GM12873 (cell line): Measurements from ENCODE around the gene LAMC2.

Experiments
- TF ChIP-seq, protein P1 (sequence below): IDR thresholded peaks from 2 replicates; pipeline ENCODE4 v1.5.1; 2012; ENCODE audit warnings: low read depth, mild to moderate bottlenecking, moderate library complexity, low read length, control low read depth; ENCODE audit not compliant: insufficient read depth; ENCODE audit errors: missing control alignments

The LAMC2 gene

GRCh38 chr1:183212870-183213269 is 26.8 kb downstream of the LAMC2 start:
- TF ChIP-seq, protein P1, sequence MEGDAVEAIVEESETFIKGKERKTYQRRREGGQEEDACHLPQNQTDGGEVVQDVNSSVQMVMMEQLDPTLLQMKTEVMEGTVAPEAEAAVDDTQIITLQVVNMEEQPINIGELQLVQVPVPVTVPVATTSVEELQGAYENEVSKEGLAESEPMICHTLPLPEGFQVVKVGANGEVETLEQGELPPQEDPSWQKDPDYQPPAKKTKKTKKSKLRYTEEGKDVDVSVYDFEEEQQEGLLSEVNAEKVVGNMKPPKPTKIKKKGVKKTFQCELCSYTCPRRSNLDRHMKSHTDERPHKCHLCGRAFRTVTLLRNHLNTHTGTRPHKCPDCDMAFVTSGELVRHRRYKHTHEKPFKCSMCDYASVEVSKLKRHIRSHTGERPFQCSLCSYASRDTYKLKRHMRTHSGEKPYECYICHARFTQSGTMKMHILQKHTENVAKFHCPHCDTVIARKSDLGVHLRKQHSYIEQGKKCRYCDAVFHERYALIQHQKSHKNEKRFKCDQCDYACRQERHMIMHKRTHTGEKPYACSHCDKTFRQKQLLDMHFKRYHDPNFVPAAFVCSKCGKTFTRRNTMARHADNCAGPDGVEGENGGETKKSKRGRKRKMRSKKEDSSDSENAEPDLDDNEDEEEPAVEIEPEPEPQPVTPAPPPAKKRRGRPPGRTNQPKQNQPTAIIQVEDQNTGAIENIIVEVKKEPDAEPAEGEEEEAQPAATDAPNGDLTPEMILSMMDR: no peak

GRCh38 chr1:183214021-183214970 is 28.2 kb downstream of the LAMC2 start:
- TF ChIP-seq, protein P1: no peak

DNA sequence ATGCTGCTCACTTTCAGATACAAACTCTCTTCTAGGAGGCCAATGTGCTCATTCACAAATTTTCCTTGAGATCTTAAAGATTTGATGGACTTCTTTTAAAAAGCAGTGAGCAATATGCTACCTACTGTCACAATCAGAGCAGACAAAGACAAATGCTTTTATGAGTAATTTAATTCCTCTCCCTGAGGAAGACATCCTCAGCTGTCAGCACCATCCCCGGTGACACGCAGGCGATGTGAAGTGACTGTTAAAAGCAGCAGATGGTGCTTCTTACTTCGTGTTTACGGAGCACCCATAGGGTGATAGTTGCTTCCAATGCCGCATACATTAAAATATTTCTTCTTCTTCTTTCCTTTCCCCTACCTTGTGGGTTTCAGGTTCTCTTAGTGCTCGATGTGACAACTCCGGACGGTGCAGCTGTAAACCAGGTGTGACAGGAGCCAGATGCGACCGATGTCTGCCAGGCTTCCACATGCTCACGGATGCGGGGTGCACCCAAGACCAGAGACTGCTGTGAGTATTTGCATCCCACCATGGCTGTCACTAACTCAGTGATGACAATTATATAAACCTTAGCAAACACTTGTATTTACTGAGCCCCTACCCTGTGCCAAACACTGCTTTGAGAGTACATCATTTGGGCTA is 29.1 kb downstream of the LAMC2 start:
- TF ChIP-seq, protein P1: no peak

GRCh38 chr1:183215936-183216335 is 29.9 kb downstream of the LAMC2 start:
- TF ChIP-seq, protein P1: no peak

DNA sequence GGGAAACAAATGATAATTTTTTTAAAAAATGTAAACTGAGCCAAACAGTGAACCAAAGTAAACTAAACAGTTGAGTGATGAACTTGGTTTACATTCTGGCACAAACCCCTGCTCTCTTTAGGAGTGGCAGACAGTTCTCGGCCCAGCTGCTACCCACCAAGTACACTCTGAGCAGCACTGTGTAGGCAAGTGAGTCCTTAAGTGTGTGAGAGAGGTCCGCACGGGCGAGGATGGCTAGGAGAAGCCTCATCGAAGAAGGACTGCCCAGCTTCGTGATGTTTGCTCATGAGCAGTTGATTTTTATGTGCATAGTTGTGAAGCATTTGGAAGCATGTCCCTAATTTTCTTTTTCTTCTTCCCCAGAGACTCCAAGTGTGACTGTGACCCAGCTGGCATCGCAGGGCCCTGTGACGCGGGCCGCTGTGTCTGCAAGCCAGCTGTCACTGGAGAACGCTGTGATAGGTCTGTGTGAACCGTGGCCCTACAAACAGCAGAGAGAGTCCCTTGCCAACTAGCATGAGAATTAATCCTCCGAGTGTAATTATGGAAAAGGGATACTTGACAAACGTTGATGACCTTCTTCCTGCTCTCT is 32.1 kb downstream of the LAMC2 start:
- TF ChIP-seq, protein P1: no peak

DNA sequence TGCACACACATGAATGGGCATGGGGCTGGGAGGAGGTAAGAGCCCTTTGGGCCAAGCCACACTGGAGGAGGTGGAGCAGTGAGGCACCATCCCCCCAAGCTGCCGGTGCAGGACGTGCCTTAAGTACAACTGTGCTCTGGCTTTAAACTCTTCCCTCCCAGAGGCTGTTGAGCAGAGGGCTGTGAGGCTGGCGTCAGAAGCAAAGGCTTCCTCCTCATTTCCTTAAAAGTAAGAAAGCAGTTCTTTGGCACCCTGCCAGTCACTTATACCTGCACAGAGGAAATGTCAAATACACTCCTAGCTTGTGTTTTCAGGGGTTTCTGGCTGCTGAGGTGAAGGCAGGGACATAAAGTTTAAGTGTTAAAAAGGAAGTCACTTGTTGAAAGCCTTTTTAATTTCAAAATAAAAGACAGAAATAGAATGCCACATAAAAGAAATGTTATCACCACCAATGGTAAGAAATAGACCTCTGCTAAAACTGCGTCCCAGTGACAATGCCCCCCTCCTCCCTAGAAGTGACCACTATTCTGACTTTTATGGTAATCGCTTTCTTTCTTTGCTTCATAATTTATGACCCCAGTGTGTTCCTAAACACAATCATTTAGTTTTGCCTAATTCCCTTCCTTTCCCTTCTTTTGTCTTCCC is 33.0 kb downstream of the LAMC2 start:
- TF ChIP-seq, protein P1: no peak
